KOPT-K1 (cell line): ENCODE data around the gene LGR6.

ENCODE experiments used
- H3K27ac ChIP-seq: fragments of 200-600 bp; sonication (generic); 2 replicates; pipeline ENCODE4 v1.5.1; 2016; ENCODE audit warnings: antibody characterized with exemption, mild to moderate bottlenecking, low read depth, low read length; ENCODE audit not compliant: poor library complexity, severe bottlenecking
- H3K36me3 ChIP-seq: fragments of 200-600 bp; sonication (generic); 2 replicates; pipeline ENCODE4 v1.5.1; 2017; ENCODE audit warnings: antibody characterized with exemption, mild to moderate bottlenecking, low read length, moderate library complexity; ENCODE audit not compliant: insufficient read depth
- H3K9me3 ChIP-seq: fragments of 200-600 bp; sonication (generic); 2 replicates; pipeline ENCODE4 v1.5.1; 2017; ENCODE audit warnings: antibody characterized with exemption, low read length, mild to moderate bottlenecking; ENCODE audit not compliant: insufficient read depth, poor library complexity, severe bottlenecking

LGR6 gene

GRCh38 chr1:202276920-202277319, 83.3 kb downstream of the LGR6 start:
- H3K9me3 ChIP-seq: no peaks in the 10 kb centered on the region
- H3K27ac ChIP-seq: no peak overlapping the region
- H3K36me3 ChIP-seq: no peaks in the 10 kb centered on the region

- Histone ChIP-seq H3K27ac (no peak overlapping the region), H3K36me3 (no peaks in the 10 kb centered on the region), H3K9me3 (no peaks in the 10 kb centered on the region)
Observed at GRCh38 chr1:202278751-202279150, 85.2 kb downstream of the LGR6 start.

DNA sequence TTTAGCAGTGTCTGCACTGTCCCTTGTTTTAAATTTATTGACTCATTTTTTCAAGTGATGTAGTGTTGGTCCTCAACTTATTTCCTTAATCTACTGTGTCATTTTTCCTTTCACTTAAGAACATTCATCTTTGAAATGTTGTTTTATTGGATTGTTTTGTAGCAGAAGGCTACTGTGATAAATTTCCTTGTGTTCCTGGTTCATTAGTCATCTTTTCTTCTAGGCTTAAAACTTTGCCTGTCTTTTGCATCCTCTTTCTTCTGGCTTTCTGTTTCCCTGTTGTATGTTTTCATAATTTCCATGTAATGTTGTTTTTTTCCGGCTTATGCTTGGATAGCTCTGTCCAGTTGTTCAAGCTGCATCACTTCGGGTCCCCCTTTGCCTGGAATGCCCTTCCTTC, 86.2 kb downstream of the LGR6 start:
- Histone ChIP-seq H3K9me3 (no peaks in the 10 kb centered on the region), H3K36me3 (no peaks in the 10 kb centered on the region), H3K27ac (no peak overlapping the region)

GRCh38 chr1:202280595-202280994, 87.0 kb downstream of the LGR6 start:
- no peaks in the 10 kb centered on the region for H3K36me3 ChIP-seq
- no peak overlapping the region for H3K27ac ChIP-seq
- H3K9me3 ChIP-seq: no peaks in the 10 kb centered on the region

- Histone ChIP-seq H3K36me3 (no peaks in the 10 kb centered on the region), H3K27ac (no peak overlapping the region), H3K9me3 (no peaks in the 10 kb centered on the region)
Observed at GRCh38 chr1:202281316-202282024, 87.9 kb downstream of the LGR6 start.

DNA sequence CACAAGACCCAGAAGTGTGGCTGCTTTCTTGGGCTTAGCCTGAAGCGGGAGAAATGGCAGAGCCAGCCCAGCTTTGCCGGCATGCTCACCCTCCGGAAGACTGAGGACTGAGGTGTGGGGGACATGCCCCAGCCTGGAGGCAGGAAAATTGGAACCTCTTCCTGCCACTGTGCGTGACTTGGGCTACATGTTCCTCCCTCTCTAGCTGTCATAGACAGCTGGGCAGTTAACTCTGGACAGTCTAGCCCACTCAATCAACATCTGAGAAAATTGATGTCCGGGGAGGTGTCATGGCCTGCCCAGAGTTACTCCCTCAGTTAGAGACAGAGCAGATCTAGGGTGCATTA, 88.4 kb downstream of the LGR6 start:
- no peaks in the 10 kb centered on the region for H3K36me3 ChIP-seq
- no peak overlapping the region for H3K27ac ChIP-seq
- H3K9me3 ChIP-seq: no peaks in the 10 kb centered on the region

DNA sequence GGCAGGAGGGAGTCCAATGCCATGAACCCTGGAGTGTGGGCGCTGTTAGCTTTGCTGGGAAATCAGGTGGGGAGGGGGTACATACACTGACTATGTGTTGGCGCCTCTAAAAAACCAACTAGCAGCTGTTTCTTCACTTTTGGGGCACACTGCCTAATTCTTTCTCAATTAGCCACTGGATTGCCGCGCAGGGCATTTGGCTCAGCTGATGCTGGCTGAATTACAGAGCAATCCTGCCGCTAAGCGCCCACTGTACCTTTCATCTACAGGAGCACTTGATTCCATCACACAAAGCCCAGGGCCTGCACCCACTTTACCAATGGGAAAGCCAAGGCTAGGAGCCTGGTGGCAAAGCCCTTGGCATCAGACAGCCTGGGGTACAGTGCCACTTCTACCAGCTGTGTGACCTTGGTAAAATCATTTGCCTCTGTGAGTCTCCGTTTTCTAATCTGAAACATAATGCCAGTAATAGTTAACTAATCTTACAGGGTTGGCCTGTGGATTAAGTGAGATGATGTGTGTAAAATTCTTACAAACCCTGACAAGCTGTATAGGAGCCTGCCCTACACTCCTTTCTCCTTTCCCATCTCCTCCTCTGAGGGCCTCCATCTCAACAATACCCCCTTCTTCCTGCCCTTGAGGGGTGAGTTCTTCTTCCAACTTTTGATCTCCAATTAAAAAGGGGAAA, 89.1 kb downstream of the LGR6 start:
- H3K36me3 ChIP-seq: no peaks in the 10 kb centered on the region
- H3K27ac ChIP-seq: no peak overlapping the region
- H3K9me3 ChIP-seq: no peaks in the 10 kb centered on the region

GRCh38 chr1:202283379-202283844, 89.8 kb downstream of the LGR6 start:
- Histone ChIP-seq H3K9me3 (no peaks in the 10 kb centered on the region), H3K36me3 (no peaks in the 10 kb centered on the region), H3K27ac (no peak overlapping the region)

- H3K9me3 ChIP-seq: no peaks in the 10 kb centered on the region
- H3K27ac ChIP-seq: no peak overlapping the region
- H3K36me3 ChIP-seq: no peaks in the 10 kb centered on the region
Observed at GRCh38 chr1:202283991-202284390, 90.4 kb downstream of the LGR6 start.

GRCh38 chr1:202285908-202286307, 92.3 kb downstream of the LGR6 start:
- Histone ChIP-seq H3K36me3 (no peaks in the 10 kb centered on the region), H3K9me3 (no peaks in the 10 kb centered on the region), H3K27ac (no peak overlapping the region)

GRCh38 chr1:202286622-202287097, 93.1 kb downstream of the LGR6 start:
- Histone ChIP-seq H3K9me3 (no peaks in the 10 kb centered on the region), H3K27ac (no peak overlapping the region), H3K36me3 (no peaks in the 10 kb centered on the region)

- no peaks in the 10 kb centered on the region for H3K36me3 ChIP-seq
- no peak overlapping the region for H3K27ac ChIP-seq
- H3K9me3 ChIP-seq: no peaks in the 10 kb centered on the region
Observed at GRCh38 chr1:202287196-202287595, 93.6 kb downstream of the LGR6 start.

- Histone ChIP-seq H3K9me3 (no peaks in the 10 kb centered on the region), H3K36me3 (no peaks in the 10 kb centered on the region), H3K27ac (no peak overlapping the region)
Observed at GRCh38 chr1:202288177-202288576, 94.6 kb downstream of the LGR6 start.

DNA sequence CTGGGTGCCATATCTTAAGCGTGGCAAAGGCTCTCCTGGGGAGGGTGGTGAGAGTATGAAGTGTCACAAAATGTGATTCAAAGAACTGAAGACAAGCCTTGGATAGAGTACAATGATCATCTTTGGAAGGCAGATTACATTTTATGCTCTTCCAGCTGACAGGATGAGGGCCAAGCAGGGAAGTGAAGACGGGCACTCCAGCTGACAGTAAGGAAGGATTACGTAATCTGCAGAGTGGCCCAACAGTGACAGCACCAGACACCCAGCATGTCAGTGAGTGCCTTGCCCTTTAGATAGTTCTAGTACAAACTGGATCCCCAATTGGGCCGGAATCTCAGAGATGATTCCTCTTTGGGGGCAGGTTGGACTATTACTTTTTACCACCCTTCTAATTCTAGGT, 95.4 kb downstream of the LGR6 start:
- Histone ChIP-seq H3K9me3 (no peaks in the 10 kb centered on the region), H3K36me3 (no peaks in the 10 kb centered on the region), H3K27ac (no peak overlapping the region)

DNA sequence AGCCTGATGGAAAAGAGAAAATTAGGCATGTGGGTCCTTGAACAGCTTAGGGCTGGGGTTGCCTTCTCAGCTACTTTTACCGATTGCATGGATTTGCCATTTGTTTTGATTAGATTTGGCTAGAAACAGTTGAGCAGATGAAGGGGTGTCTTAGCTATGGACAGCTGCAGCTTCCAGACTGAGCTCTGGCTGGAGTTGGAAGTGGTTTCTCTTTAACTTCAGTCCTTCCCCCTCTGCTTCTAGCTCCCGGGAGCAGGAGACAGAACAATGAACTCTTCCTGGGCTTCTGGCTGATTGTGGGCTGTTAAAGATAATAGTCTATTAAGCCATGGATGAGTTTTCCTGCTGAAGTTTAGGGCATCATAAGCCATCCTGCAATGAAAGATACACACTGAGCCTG, 97.4 kb downstream of the LGR6 start:
- Histone ChIP-seq H3K27ac (no peak overlapping the region), H3K36me3 (no peaks in the 10 kb centered on the region), H3K9me3 (no peaks in the 10 kb centered on the region)
